Adrenal gland (tissue), 12 donors: Measurements from ENCODE around the gene KCNAB2. TPM values are rescaled to one million over a fixed set of nuclear protein-coding genes. Genes with fewer than 3 reads are reported as not detected.

ENCODE experiments used
- DNase-seq, 7 donors: peaks; one replicate each; pipeline ENCODE4 v3.0.0-alpha.2; 2019 to 2020
- H3K27ac ChIP-seq, 5 donors: fragments of 200-600 bp; sonication (generic) in 4 of 5; 1 replicate in 3 of 5; 2 replicates in 2 of 5; pipeline versions ENCODE4 v1.5.1 to v1.8.0; 2016 to 2020; ENCODE audit warnings: mild to moderate bottlenecking in 1 of 5
- H3K27me3 ChIP-seq: fragments of 200-600 bp; 2 replicates; pipeline ENCODE4 v1.8.0; 2021
- H3K36me3 ChIP-seq, 2 donors: fragments of 200-600 bp; replicated peaks in 1 of 2; 1 replicate in 1 of 2; 2 replicates in 1 of 2; pipeline versions ENCODE4 v1.5.1 to v1.8.0; 2018 to 2022
- H3K4me1 ChIP-seq, 2 donors: fragments of 200-600 bp; replicated peaks in 1 of 2; 1 replicate in 1 of 2; 2 replicates in 1 of 2; pipeline versions ENCODE4 v1.5.1 to v1.8.0; 2018 to 2021
- H3K4me3 ChIP-seq, 4 donors: fragments of 200-600 bp; sonication (generic) in 3 of 4; one replicate each; pipeline ENCODE4 v1.5.1; 2016 to 2018
- H3K9me3 ChIP-seq, 3 donors: fragments of 200-600 bp; sonication (generic) in 1 of 3; replicated peaks in 1 of 3; 1 replicate in 2 of 3; 2 replicates in 1 of 3; pipeline versions ENCODE4 v1.5.1 to v1.8.0; 2016 to 2021
- POLR2A ChIP-seq, 2 donors: fragments of 450-650 bp; IDR thresholded peaks; one replicate each; pipeline ENCODE4 v1.6.1; 2017; ENCODE audit warnings: antibody characterized with exemption in 2 of 2, mild to moderate bottlenecking in 2 of 2, moderate library complexity in 1 of 2
- WGBS, 4 donors: extraction: QIAGEN DNeasy Blood & Tissue Kit in 2 of 4; methylation state at CpG; one replicate each; pipeline versions ENCODE4 v1.1.5 to v1.1.7; 2013 to 2017; 5-methylcytosine and 5-hydroxymethylcytosine counted together
- intact Hi-C, 2 donors: fragments of 100-400 bp; cut with DNase I; formaldehyde crosslinking; loops; one replicate each; pipeline versions ENCODE4 v1.14.1 to v1.15.0; 2022 to 2023
- polyA plus RNA-seq, 3 donors: library from polyadenylated mRNA; stranded (reverse); fragments of 200-250 nt in 2 of 3; fragments of 350-450 nt in 1 of 3; fragmentation: Illumina TruSeq in 1 of 3; extraction: RNeasy Lipid Tissue Mini Kit (QIAGEN cat#74804) in 1 of 3; gene quantifications; one replicate each; pipeline ENCODE4 v1.2.3, GENCODE V29; 2013 to 2014
- total RNA-seq, 9 donors: library from RNA; depleted of rRNA in 4 of 9; stranded (reverse); fragments of >200 nt in 4 of 9; fragments of 120-200 nt in 1 of 9; fragmentation: NEBNext Ultra II Directional in 1 of 9; extraction: Animal tissue kit (Norgen Biotek cat#: 25700) in 1 of 9; gene quantifications; one replicate each; pipeline versions ENCODE4 v1.1.0 to v1.2.4, GENCODE V29; 2013 to 2023
- TF ChIP-seq, protein P1 (sequence below), 6 experiments: fragments of 450-650 bp in 4 of 6; fragments of 200-600 bp in 2 of 6; sonication (generic) in 1 of 6; IDR thresholded peaks; 1 replicate in 5 of 6; 2 replicates in 1 of 6; pipeline versions ENCODE4 v1.5.1 to v1.8.0; 2016 to 2021; ENCODE audit warnings: antibody characterized with exemption in 6 of 6, mild to moderate bottlenecking in 2 of 6, moderate library complexity in 1 of 6
- donor health status: healthy with polysubstance abuse.
- donor health status: Bipolar disorder and iron deficiency.
- donor health status: DM: yes; HTN: yes; CAD: no.
- donor health status: DM: no; HTN: no; CAD: no.
- donor health status: DM: no; HTN: no; CAD: no.
- donor health status: DM: yes; HTN: yes; CAD: no.

Gene KCNAB2
- total and polyA plus RNA-seq, 12 donors = 2.2 to 48.0 (median 16.8) TPM

DNA sequence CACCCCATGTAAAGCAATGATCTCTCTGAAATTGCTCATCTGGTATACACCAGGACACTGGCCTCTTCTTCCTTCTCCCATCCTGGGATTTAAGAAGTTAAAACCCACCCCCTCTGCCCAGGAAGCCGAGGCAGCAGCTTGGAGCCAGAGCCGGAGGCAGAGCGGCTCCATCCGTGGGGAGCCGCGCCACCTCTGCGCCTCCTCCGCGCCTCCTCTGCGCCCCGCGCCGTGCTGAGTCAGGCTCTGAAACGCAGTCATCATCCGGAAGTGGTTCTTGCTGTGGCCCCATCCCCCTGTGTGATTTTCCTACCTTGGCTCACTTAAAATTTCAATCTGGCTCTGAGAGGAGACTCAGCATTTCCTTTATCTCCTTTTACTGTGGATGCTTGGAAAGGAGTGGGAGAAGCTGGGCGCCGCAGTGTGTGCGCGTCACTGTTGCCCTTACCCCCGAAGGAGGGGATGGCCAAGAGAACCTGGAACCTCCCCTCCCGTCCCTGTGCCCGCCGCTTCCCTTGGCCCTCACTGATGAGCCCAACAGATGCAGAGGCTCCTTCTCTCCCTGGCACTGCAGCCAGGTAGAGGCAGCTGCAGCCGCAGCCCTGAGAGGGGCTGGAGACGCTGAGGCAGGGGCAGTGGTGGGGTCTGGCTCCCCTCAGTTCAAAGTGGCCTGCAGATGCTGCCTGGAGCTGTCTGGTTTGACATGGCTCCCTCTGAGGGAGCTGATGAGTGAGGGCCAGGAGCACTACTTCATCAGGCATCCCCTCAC is 38.2 kb upstream of the KCNAB2 start:
- no peak overlapping the region for H3K4me3 ChIP-seq
- no peaks in the 10 kb centered on the region for H3K27me3 ChIP-seq
- H3K4me1 ChIP-seq = peaks cover 5 to 8% of the 10 kb centered on the region in 2 donors
- intact Hi-C loops = no loop called here
- peak in 1 of 7 donors; percentile 6 for DNase-seq
- WGBS, 4 donors = 71 to 84% (median 78%) methylated on average over 21 to 25 of the region's 25 CpGs
- H3K27ac ChIP-seq = no peak overlapping the region
- H3K9me3 ChIP-seq = no peaks in the 10 kb centered on the region
- H3K36me3 ChIP-seq = no peaks in the 10 kb centered on the region
- TF ChIP-seq, protein P1, sequence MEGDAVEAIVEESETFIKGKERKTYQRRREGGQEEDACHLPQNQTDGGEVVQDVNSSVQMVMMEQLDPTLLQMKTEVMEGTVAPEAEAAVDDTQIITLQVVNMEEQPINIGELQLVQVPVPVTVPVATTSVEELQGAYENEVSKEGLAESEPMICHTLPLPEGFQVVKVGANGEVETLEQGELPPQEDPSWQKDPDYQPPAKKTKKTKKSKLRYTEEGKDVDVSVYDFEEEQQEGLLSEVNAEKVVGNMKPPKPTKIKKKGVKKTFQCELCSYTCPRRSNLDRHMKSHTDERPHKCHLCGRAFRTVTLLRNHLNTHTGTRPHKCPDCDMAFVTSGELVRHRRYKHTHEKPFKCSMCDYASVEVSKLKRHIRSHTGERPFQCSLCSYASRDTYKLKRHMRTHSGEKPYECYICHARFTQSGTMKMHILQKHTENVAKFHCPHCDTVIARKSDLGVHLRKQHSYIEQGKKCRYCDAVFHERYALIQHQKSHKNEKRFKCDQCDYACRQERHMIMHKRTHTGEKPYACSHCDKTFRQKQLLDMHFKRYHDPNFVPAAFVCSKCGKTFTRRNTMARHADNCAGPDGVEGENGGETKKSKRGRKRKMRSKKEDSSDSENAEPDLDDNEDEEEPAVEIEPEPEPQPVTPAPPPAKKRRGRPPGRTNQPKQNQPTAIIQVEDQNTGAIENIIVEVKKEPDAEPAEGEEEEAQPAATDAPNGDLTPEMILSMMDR (IDR thresholded peaks at IDR 0.05) = no peak
- no peak for TF ChIP-seq POLR2A (IDR thresholded peaks at IDR 0.05)

DNA sequence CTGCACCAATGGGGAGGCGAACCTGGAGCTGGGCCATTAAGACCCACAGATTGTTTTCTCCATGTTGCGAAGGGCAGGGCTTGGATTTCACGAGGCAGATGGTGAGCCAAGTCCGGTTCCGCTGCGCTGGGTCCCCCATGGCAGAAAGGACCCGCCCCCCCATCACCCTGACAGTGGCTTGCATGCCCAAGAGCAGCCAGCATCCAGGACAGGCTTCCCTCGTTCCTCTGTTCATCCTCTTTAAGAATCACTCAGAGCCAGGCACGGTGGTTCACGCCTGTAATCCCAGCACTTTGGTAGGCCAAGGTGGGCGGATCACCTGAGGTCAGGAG is 37.6 kb upstream of the KCNAB2 start:
- intact Hi-C loops = no loop called here
- DNase-seq = peak in 1 of 7 donors; percentile 8
- Histone ChIP-seq H3K4me3 (no peak overlapping the region), H3K9me3 (no peaks in the 10 kb centered on the region), H3K4me1 (peaks cover 0 to 3% of the 10 kb centered on the region in 2 donors), H3K27ac (no peak overlapping the region), H3K36me3 (no peaks in the 10 kb centered on the region), H3K27me3 (no peaks in the 10 kb centered on the region)
- 81 to 94% (median 93%) methylated on average over 3 to 11 of the region's 11 CpGs for WGBS, 4 donors
- TF ChIP-seq, protein P1 (IDR thresholded peaks at IDR 0.05) = no peak
- TF ChIP-seq POLR2A (IDR thresholded peaks at IDR 0.05) = no peak

GRCh38 chr1:6008696-6009095 is 37.0 kb upstream of the KCNAB2 start:
- Histone ChIP-seq H3K36me3 (no peaks in the 10 kb centered on the region), H3K4me3 (no peak overlapping the region), H3K27me3 (no peaks in the 10 kb centered on the region), H3K4me1 (no peaks in the 10 kb centered on the region), H3K27ac (no peak overlapping the region), H3K9me3 (no peaks in the 10 kb centered on the region)
- intact Hi-C loops = no loop called here
- no peak for TF ChIP-seq POLR2A (IDR thresholded peaks at IDR 0.05)
- TF ChIP-seq, protein P1 (IDR thresholded peaks at IDR 0.05) = no peak
- DNase-seq = no peak
- WGBS, 4 donors = 65 to 82% (median 76%) methylated on average over 4 to 6 of the region's 6 CpGs

GRCh38 chr1:6009120-6010040 is 36.3 kb upstream of the KCNAB2 start:
- intact Hi-C loops = no loop called here
- TF ChIP-seq, protein P1 (IDR thresholded peaks at IDR 0.05) = no peak
- TF ChIP-seq POLR2A (IDR thresholded peaks at IDR 0.05) = no peak
- no peak for DNase-seq

More at GRCh38 chr1:6009120-6010040, 36.3 kb upstream of the KCNAB2 start:
- Histone ChIP-seq H3K9me3 (no peaks in the 10 kb centered on the region), H3K4me3 (no peak overlapping the region), H3K4me1 (no peaks in the 10 kb centered on the region), H3K27ac (no peak overlapping the region), H3K36me3 (no peaks in the 10 kb centered on the region), H3K27me3 (no peaks in the 10 kb centered on the region)
- WGBS, 4 donors = 79 to 95% (median 91%) methylated on average over 12 to 23 of the region's 23 CpGs
